HL-60 (cell line): ENCODE measurements around the gene ITGA4.

Experiments used
- GABPA ChIP-seq: IDR thresholded peaks from 2 replicates; pipeline ENCODE4 v1.6.1; 2012; ENCODE audit warnings: low read depth
- TF ChIP-seq, protein P1 (sequence below): IDR thresholded peaks from one replicate; pipeline ENCODE4 v1.5.1; 2011; ENCODE audit warnings: low read length, control low read depth, inconsistent platforms; ENCODE audit not compliant: insufficient read depth

DNA sequence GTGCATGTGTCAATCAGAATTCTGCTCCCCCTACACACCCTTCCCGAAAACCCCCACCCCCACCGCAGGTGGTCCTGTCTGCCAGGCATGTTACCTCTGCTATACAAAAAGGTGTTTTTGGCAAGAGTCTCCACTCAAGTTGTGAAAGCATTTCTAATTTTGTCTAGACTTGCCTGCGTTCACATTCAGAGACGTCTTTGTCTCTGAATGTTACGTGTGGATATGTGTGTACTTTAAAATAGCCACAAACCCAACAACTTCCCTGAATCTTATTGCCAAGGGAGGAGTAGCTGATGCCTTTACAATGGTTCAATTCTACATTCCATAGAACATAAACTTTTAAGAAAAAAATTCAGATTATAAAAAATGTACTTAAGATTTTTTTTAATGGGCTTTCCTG lies 66.6 kb downstream of the ITGA4 start:
- TF ChIP-seq, protein P1, sequence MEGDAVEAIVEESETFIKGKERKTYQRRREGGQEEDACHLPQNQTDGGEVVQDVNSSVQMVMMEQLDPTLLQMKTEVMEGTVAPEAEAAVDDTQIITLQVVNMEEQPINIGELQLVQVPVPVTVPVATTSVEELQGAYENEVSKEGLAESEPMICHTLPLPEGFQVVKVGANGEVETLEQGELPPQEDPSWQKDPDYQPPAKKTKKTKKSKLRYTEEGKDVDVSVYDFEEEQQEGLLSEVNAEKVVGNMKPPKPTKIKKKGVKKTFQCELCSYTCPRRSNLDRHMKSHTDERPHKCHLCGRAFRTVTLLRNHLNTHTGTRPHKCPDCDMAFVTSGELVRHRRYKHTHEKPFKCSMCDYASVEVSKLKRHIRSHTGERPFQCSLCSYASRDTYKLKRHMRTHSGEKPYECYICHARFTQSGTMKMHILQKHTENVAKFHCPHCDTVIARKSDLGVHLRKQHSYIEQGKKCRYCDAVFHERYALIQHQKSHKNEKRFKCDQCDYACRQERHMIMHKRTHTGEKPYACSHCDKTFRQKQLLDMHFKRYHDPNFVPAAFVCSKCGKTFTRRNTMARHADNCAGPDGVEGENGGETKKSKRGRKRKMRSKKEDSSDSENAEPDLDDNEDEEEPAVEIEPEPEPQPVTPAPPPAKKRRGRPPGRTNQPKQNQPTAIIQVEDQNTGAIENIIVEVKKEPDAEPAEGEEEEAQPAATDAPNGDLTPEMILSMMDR, result no peak
- TF ChIP-seq GABPA, result no peak
